Erythroblast (primary cell): ENCODE data around the gene NCAPD3.

ENCODE experiments used
- GATA1 ChIP-seq: IDR thresholded peaks from 2 replicates; pipeline ENCODE4 v1.6.1; 2011; ENCODE audit warnings: low read depth, mild to moderate bottlenecking, control low read depth, low read length, moderate library complexity
- POLR2A ChIP-seq: IDR thresholded peaks from 2 replicates; pipeline ENCODE4 v1.6.1; 2011; ENCODE audit warnings: mild to moderate bottlenecking, low read length

GRCh38 chr11:134176284-134176683 lies 47.5 kb downstream of the NCAPD3 start:
- no peak for TF ChIP-seq POLR2A
- TF ChIP-seq GATA1: no peak
